H9 (cell line): ENCODE results near the gene RXFP3. TPM values are rescaled to one million over a fixed set of nuclear protein-coding genes. Genes with fewer than 3 reads are reported as not detected.

Experiments used
- DNase-seq: peaks from one replicate; pipeline ENCODE4 v3.0.0-alpha.2; 2017
- H2AFZ ChIP-seq: one replicate; pipeline ENCODE4 v1.6.1; 2013; ENCODE audit warnings: mild to moderate bottlenecking, low read length, control low read depth, moderate library complexity
- H2AK5ac ChIP-seq: 2 replicates; pipeline ENCODE4 v1.6.1; 2013; ENCODE audit warnings: low read length, control low read depth, mixed read lengths; ENCODE audit not compliant: insufficient read length
- H2BK120ac ChIP-seq: one replicate; pipeline ENCODE4 v1.6.1; 2013; ENCODE audit warnings: low read depth, mild to moderate bottlenecking, low read length, control low read depth, inconsistent platforms; ENCODE audit not compliant: poor library complexity, severe bottlenecking
- H2BK12ac ChIP-seq: 2 replicates; pipeline ENCODE4 v1.6.1; 2013; ENCODE audit warnings: low read length, control low read depth, mixed read lengths, low read depth; ENCODE audit not compliant: insufficient read length
- H2BK15ac ChIP-seq: 2 replicates; pipeline ENCODE4 v1.6.1; 2013; ENCODE audit warnings: low read depth, low read length, control low read depth
- H2BK20ac ChIP-seq: one replicate; pipeline ENCODE4 v1.6.1; 2013; ENCODE audit warnings: low read depth, mild to moderate bottlenecking, low read length, control low read depth, inconsistent platforms; ENCODE audit not compliant: poor library complexity, severe bottlenecking
- H2BK5ac ChIP-seq: 2 replicates; pipeline ENCODE4 v1.6.1; 2013; ENCODE audit warnings: low read length, control low read depth, mixed read lengths; ENCODE audit not compliant: insufficient read length
- H3K14ac ChIP-seq: 2 replicates; pipeline ENCODE4 v1.6.1; 2013; ENCODE audit warnings: low read length, control low read depth; ENCODE audit not compliant: insufficient read depth
- H3K18ac ChIP-seq: 2 replicates; pipeline ENCODE4 v1.6.1; 2013; ENCODE audit warnings: low read depth, mild to moderate bottlenecking, mixed read lengths, low read length, control low read depth; ENCODE audit not compliant: insufficient read length
- H3K23ac ChIP-seq: 2 replicates; pipeline ENCODE4 v1.6.1; 2013; ENCODE audit warnings: low read length, control low read depth, mixed read lengths, low read depth; ENCODE audit not compliant: insufficient read length
- H3K23me2 ChIP-seq: 2 replicates; pipeline ENCODE4 v1.6.1; 2013; ENCODE audit warnings: low read depth, mild to moderate bottlenecking, mixed read lengths, low read length, control low read depth; ENCODE audit not compliant: insufficient read length, poor library complexity, severe bottlenecking
- H3K27ac ChIP-seq: 2 replicates; pipeline ENCODE4 v1.5.1; 2013; ENCODE audit warnings: low read length, control low read depth, mixed read lengths, low read depth; ENCODE audit not compliant: insufficient read length
- H3K27me3 ChIP-seq: 2 replicates; pipeline ENCODE4 v1.6.1; 2013; ENCODE audit warnings: low read length, control low read depth, inconsistent platforms; ENCODE audit not compliant: insufficient read depth
- H3K4ac ChIP-seq: 2 replicates; pipeline ENCODE4 v1.6.1; 2013; ENCODE audit warnings: low read depth, mild to moderate bottlenecking, control low read depth, inconsistent platforms, low read length, moderate library complexity
- H3K4me1 ChIP-seq: 2 replicates; pipeline ENCODE4 v1.6.1; 2013; ENCODE audit warnings: low read length, control low read depth, inconsistent platforms; ENCODE audit not compliant: insufficient read depth
- H3K4me2 ChIP-seq: 2 replicates; pipeline ENCODE4 v1.6.1; 2013; ENCODE audit warnings: low read length, control low read depth, mixed read lengths; ENCODE audit not compliant: insufficient read length, insufficient read depth
- H3K56ac ChIP-seq: 2 replicates; pipeline ENCODE4 v1.6.1; 2013; ENCODE audit warnings: low read depth, mild to moderate bottlenecking, mixed read lengths, low read length, control low read depth; ENCODE audit not compliant: insufficient read length
- H3K79me1 ChIP-seq: 2 replicates; pipeline ENCODE4 v1.6.1; 2013; ENCODE audit warnings: low read depth, mild to moderate bottlenecking, moderate library complexity, low read length, control low read depth, inconsistent platforms; ENCODE audit not compliant: insufficient read depth, poor library complexity, severe bottlenecking
- H3K79me2 ChIP-seq: 2 replicates; pipeline ENCODE4 v1.6.1; 2013; ENCODE audit warnings: low read length, control low read depth, inconsistent platforms; ENCODE audit not compliant: insufficient read depth
- H3K9ac ChIP-seq: 2 replicates; pipeline ENCODE4 v1.6.1; 2013; ENCODE audit warnings: low read length, control low read depth, mixed read lengths; ENCODE audit not compliant: insufficient read length; ENCODE audit errors: extremely low read depth
- H3K9me3 ChIP-seq: one replicate; pipeline ENCODE4 v1.6.1; 2013; ENCODE audit warnings: low read depth, low read length, inconsistent platforms; ENCODE audit not compliant: control insufficient read depth
- H3T11ph ChIP-seq: one replicate; pipeline ENCODE4 v1.6.1; 2013; ENCODE audit warnings: mild to moderate bottlenecking, low read length, control low read depth, inconsistent platforms
- H4K20me1 ChIP-seq: one replicate; pipeline ENCODE4 v1.6.1; 2013; ENCODE audit not compliant: control insufficient read depth, insufficient read length, insufficient read depth
- H4K5ac ChIP-seq: 2 replicates; pipeline ENCODE4 v1.6.1; 2013; ENCODE audit warnings: low read depth, mild to moderate bottlenecking, mixed read lengths, low read length, control low read depth; ENCODE audit not compliant: insufficient read length
- H4K8ac ChIP-seq: replicated peaks from 2 replicates; pipeline ENCODE4 v1.6.1; 2013; ENCODE audit warnings: low read length, control low read depth, mixed read lengths, low read depth; ENCODE audit not compliant: insufficient read length
- H4K91ac ChIP-seq: 2 replicates; pipeline ENCODE4 v1.6.1; 2013; ENCODE audit warnings: low read depth, mild to moderate bottlenecking, moderate library complexity, mixed read lengths, low read length, control low read depth; ENCODE audit not compliant: insufficient read length
- H3K27ac Mint-ChIP-seq, 3 experiments: 2 replicates in 2 of 3; 3 replicates in 1 of 3; pipeline ENCODE4 v1.8.0; 2020 to 2021; ENCODE audit warnings: mixed read lengths in 3 of 3, mild to moderate bottlenecking in 1 of 3, moderate library complexity in 1 of 3
- H3K27me3 Mint-ChIP-seq: 2 replicates; pipeline ENCODE4 v1.8.0; 2021; ENCODE audit warnings: low read depth, mild to moderate bottlenecking, moderate library complexity, mixed read lengths
- H3K36me3 Mint-ChIP-seq, 3 experiments: 2 replicates in 2 of 3; 3 replicates in 1 of 3; pipeline ENCODE4 v1.8.0; 2020 to 2021; ENCODE audit warnings: low read depth in 3 of 3, mixed read lengths in 3 of 3; ENCODE audit not compliant: insufficient read depth in 1 of 3
- H3K4me1 Mint-ChIP-seq, 2 experiments: 2 replicates each; pipeline ENCODE4 v1.8.0; 2020; ENCODE audit warnings: mixed read lengths in 2 of 2
- H3K4me3 Mint-ChIP-seq, 2 experiments: 2 replicates in 1 of 2; 3 replicates in 1 of 2; pipeline ENCODE4 v1.8.0; 2020 to 2021; ENCODE audit warnings: mild to moderate bottlenecking in 2 of 2, mixed read lengths in 2 of 2, moderate library complexity in 1 of 2
- H3K9me3 Mint-ChIP-seq, 2 experiments: 2 replicates in 1 of 2; 3 replicates in 1 of 2; pipeline ENCODE4 v1.8.0; 2020; ENCODE audit warnings: mild to moderate bottlenecking in 2 of 2, mixed read lengths in 2 of 2, moderate library complexity in 1 of 2
- CTCF ChIP-seq: fragments of 200-600 bp; sonication (generic); conservative IDR thresholded peaks from 3 replicates; pipeline ENCODE4 v1.8.0; 2021; ENCODE audit warnings: antibody characterized with exemption, mild to moderate bottlenecking
- WGBS: extraction: QIAGEN DNeasy Blood & Tissue Kit; methylation state at CpG from one replicate; pipeline ENCODE4 v1.1.7; 2013; ENCODE audit warnings: missing lambda C conversion rate, low lambda C conversion rate, mixed read lengths; ENCODE audit not compliant: insufficient read length; ENCODE audit errors: extremely low coverage; 5-methylcytosine and 5-hydroxymethylcytosine counted together
- total RNA-seq: library from RNA; stranded (reverse); gene quantifications from 2 replicates; pipeline ENCODE4 v1.2.1, GENCODE V29; 2021

The RXFP3 gene
- total RNA-seq, 1 experiment from 2014 or later = not detected

GRCh38 chr5:33891446-33891787, 44.8 kb upstream of the RXFP3 start:
- Histone ChIP-seq H3K79me2 (no peaks in the 10 kb centered on the region; the same call in 1 of the 2 replicates), H2BK120ac (no peak overlapping the region), H2BK20ac (no peak overlapping the region), H3K9me3 (no peaks in the 10 kb centered on the region), H4K5ac (no peak overlapping the region), H3K27me3 (peaks cover 3% of the 10 kb centered on the region; the same call in 1 of the 2 replicates), H2BK5ac (no peak overlapping the region), H3K23ac (no peak overlapping the region), H3K23me2 (peaks cover 7% of the 10 kb centered on the region), H4K91ac (no peak overlapping the region), H3K18ac (no peak overlapping the region), H3K27ac (no peak overlapping the region), H2AK5ac (no peak overlapping the region), H3K79me1 (no peaks in the 10 kb centered on the region), H4K20me1 (no peaks in the 10 kb centered on the region), H3K4me2 (peak overlapping the region; percentile 65), H3K56ac (no peak overlapping the region), H3K4me1 (peaks cover 9% of the 10 kb centered on the region; the same call in 1 of the 2 replicates), H2BK15ac (no peak overlapping the region), H3K4ac (no peak overlapping the region), H3K9ac (peak overlapping the region; percentile 39), H3T11ph (no peak overlapping the region), H2BK12ac (no peak overlapping the region), H2AFZ (peak overlapping the region; percentile 75), H3K14ac (peak overlapping the region; percentile 10; the same call in 1 of the 2 replicates), H4K8ac (no peak overlapping the region)
- H3K4me1 Mint-ChIP-seq = peaks cover 32 to 36% of the 10 kb centered on the region in 2 experiments
- peaks cover 27% of the 10 kb centered on the region for H3K27me3 Mint-ChIP-seq
- no CpG with 5 or more reads among the region's 6 CpGs for WGBS
- H3K27ac Mint-ChIP-seq = peak overlapping the region in 2 of 3 experiments; percentile 50 to 68; a peak in 3 of 7 replicates
- no peaks in the 10 kb centered on the region; a peak in 2 of 5 replicates for H3K9me3 Mint-ChIP-seq
- TF ChIP-seq CTCF = no peak
- peak overlapping the region; percentile 74 to 93 for H3K4me3 Mint-ChIP-seq
- no peak for DNase-seq
- no peaks in the 10 kb centered on the region for H3K36me3 Mint-ChIP-seq
